ENCODE results near the gene SPATA20. TPM values are rescaled to one million over a fixed set of nuclear protein-coding genes. Genes with fewer than 3 reads are reported as not detected.

The SPATA20 gene
- total and polyA plus RNA-seq, 4 donors: 15.6 to 42.4 (median 19.6) TPM

GRCh38 chr17:50563092-50563511, 16.1 kb downstream of the SPATA20 start:
- no peaks in the 10 kb centered on the region for H3K9me3 ChIP-seq (ENCODE audit: control insufficient read depth in 4 of 4, low read length in 3 of 4)
- WGBS: 68% methylated on average over 4 of the region's 4 CpGs
- H3K27me3 ChIP-seq (ENCODE audit: control insufficient read depth in 4 of 4, insufficient read depth in 4 of 4, low read length in 3 of 4): peaks cover 0 to 6% (median 4%) of the 10 kb centered on the region in 4 donors
- no peak overlapping the region for H3K4me3 ChIP-seq (ENCODE audit: low read depth in 1 of 3, low read length in 3 of 3)
- peaks cover 11 to 21% (median 15%) of the 10 kb centered on the region in 4 donors for H3K4me1 ChIP-seq (ENCODE audit: control insufficient read depth in 4 of 4, insufficient read depth in 4 of 4, low read length in 3 of 4)
- TF ChIP-seq TAF1 (conservative IDR thresholded peaks at IDR 0.05) (no peak), EGR1 (IDR thresholded peaks at IDR 0.05; ENCODE audit: low read depth in 2 of 2) (no peak), ZBTB33 (IDR thresholded peaks at IDR 0.05) (no peak), MAX (IDR thresholded peaks at IDR 0.05) (no peak), HNF4G (IDR thresholded peaks at IDR 0.05) (no peak), SP1 (IDR thresholded peaks at IDR 0.05) (no peak), CTCF (IDR thresholded peaks at IDR 0.05; ENCODE audit: low read depth, low read length, missing input control) (no peak), GABPA (IDR thresholded peaks at IDR 0.05 in 1 of 2, conservative IDR thresholded peaks at IDR 0.05 in 1 of 2) (no peak), REST (IDR thresholded peaks at IDR 0.05) (no peak), RXRA (IDR thresholded peaks at IDR 0.05) (no peak), YY1 (IDR thresholded peaks at IDR 0.05) (no peak), HNF4A (conservative IDR thresholded peaks at IDR 0.05) (no peak), FOXA2 (IDR thresholded peaks at IDR 0.05) (no peak)
- no peaks in the 10 kb centered on the region for H3K36me3 ChIP-seq (ENCODE audit: control insufficient read depth in 4 of 4, insufficient read depth in 3 of 4, low read depth in 1 of 4, low read length in 3 of 4)
- no peak for DNase-seq (ENCODE audit: low spot score)
- no peak overlapping the region for H3K27ac ChIP-seq (ENCODE audit: low read depth in 1 of 2, low read length in 2 of 2)
- H3K9ac ChIP-seq (ENCODE audit: low read depth in 1 of 2, low read length in 2 of 2): no peak overlapping the region

- peaks cover 6 to 12% (median 7%) of the 10 kb centered on the region in 4 donors for H3K4me1 ChIP-seq (ENCODE audit: control insufficient read depth in 4 of 4, insufficient read depth in 4 of 4, low read length in 3 of 4)
- H3K27me3 ChIP-seq (ENCODE audit: control insufficient read depth in 4 of 4, insufficient read depth in 4 of 4, low read length in 3 of 4): peaks cover 0 to 6% (median 1%) of the 10 kb centered on the region in 4 donors
Observed at GRCh38 chr17:50564916-50565315, 17.9 kb downstream of the SPATA20 start.

More at GRCh38 chr17:50564916-50565315, 17.9 kb downstream of the SPATA20 start:
- 50% methylated on average over 19 of the region's 19 CpGs for WGBS
- no peak for DNase-seq (ENCODE audit: low spot score)
- Histone ChIP-seq H3K4me3 (ENCODE audit: low read depth in 1 of 3, low read length in 3 of 3) (no peak overlapping the region), H3K9me3 (ENCODE audit: control insufficient read depth in 4 of 4, low read length in 3 of 4) (no peaks in the 10 kb centered on the region), H3K27ac (ENCODE audit: low read depth in 1 of 2, low read length in 2 of 2) (no peak overlapping the region), H3K36me3 (ENCODE audit: control insufficient read depth in 4 of 4, insufficient read depth in 3 of 4, low read depth in 1 of 4, low read length in 3 of 4) (no peaks in the 10 kb centered on the region), H3K9ac (ENCODE audit: low read depth in 1 of 2, low read length in 2 of 2) (no peak overlapping the region)
- TF ChIP-seq JUND (IDR thresholded peaks at IDR 0.05) (no peak), HNF4A (conservative IDR thresholded peaks at IDR 0.05) (no peak), EGR1 (IDR thresholded peaks at IDR 0.05; ENCODE audit: low read depth in 2 of 2) (no peak), HNF4G (IDR thresholded peaks at IDR 0.05) (no peak), NR2F2 (IDR thresholded peaks at IDR 0.05) (no peak), FOXA2 (IDR thresholded peaks at IDR 0.05) (no peak), YY1 (IDR thresholded peaks at IDR 0.05) (no peak), RAD21 (IDR thresholded peaks at IDR 0.05) (no peak), RXRA (IDR thresholded peaks at IDR 0.05) (no peak)
